ENCODE data around the gene SLC44A3. TPM values are rescaled to one million over a fixed set of nuclear protein-coding genes. Genes with fewer than 3 reads are reported as not detected.

The SLC44A3 gene
- total and polyA plus RNA-seq, 2 of the 13 experiments (the other 11 are each of a cell fraction or from before 2014, with no cell fraction given) = 6.8 to 14.1 TPM

- no peak for TF ChIP-seq ZNF317 (CRISPR knock-in tag; IDR thresholded peaks at IDR 0.05)
- TF ChIP-seq, protein P1, sequence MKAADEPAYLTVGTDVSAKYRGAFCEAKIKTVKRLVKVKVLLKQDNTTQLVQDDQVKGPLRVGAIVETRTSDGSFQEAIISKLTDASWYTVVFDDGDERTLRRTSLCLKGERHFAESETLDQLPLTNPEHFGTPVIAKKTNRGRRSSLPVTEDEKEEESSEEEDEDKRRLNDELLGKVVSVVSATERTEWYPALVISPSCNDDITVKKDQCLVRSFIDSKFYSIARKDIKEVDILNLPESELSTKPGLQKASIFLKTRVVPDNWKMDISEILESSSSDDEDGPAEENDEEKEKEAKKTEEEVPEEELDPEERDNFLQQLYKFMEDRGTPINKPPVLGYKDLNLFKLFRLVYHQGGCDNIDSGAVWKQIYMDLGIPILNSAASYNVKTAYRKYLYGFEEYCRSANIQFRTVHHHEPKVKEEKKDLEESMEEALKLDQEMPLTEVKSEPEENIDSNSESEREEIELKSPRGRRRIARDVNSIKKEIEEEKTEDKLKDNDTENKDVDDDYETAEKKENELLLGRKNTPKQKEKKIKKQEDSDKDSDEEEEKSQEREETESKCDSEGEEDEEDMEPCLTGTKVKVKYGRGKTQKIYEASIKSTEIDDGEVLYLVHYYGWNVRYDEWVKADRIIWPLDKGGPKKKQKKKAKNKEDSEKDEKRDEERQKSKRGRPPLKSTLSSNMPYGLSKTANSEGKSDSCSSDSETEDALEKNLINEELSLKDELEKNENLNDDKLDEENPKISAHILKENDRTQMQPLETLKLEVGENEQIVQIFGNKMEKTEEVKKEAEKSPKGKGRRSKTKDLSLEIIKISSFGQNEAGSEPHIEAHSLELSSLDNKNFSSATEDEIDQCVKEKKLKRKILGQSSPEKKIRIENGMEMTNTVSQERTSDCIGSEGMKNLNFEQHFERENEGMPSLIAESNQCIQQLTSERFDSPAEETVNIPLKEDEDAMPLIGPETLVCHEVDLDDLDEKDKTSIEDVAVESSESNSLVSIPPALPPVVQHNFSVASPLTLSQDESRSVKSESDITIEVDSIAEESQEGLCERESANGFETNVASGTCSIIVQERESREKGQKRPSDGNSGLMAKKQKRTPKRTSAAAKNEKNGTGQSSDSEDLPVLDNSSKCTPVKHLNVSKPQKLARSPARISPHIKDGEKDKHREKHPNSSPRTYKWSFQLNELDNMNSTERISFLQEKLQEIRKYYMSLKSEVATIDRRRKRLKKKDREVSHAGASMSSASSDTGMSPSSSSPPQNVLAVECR (CRISPR knock-in tag; IDR thresholded peaks at IDR 0.05; ENCODE audit: borderline replicate concordance) = peak; percentile 58; the same call in 1 of the 2 replicates
Observed at GRCh38 chr1:94819945-94820746, at the start of gene SLC44A3 (continued).

- in situ Hi-C loops (cut with HindIII; ENCODE audit: extremely low pct_ligation_motif_present, low pct_unique_long_range_greater_than_20kb) = no loop called here
- H3K27me3 ChIP-seq (ENCODE audit: control insufficient read depth in 1 of 2, insufficient read depth in 2 of 2, low read length in 2 of 2) = no peaks in the 10 kb centered on the region
- POLR2A ChIA-PET = no interaction called here
- no TSS peak for BruUV-seq (replicated peaks)
- no peak overlapping the region for H3K4me3 ChIP-seq (replicated peaks in 1 of 3; ENCODE audit: insufficient read depth in 1 of 3, low read depth in 2 of 3, low read length in 3 of 3)
- H3K36me3 ChIP-seq (replicated peaks in 1 of 2; ENCODE audit: control insufficient read depth in 1 of 2, insufficient read depth in 2 of 2, low read length in 2 of 2) = no peaks in the 10 kb centered on the region
- ATAC-seq (no peak), DNase-seq (ENCODE audit: low spot score) (no peak), FAIRE-seq (no peak)
- 87% methylated on average over 5 of the region's 5 CpGs for WGBS (ENCODE audit: low lambda C conversion rate)
- H3K4me2 ChIP-seq (ENCODE audit: low read depth, low read length) = no peak overlapping the region
- H3K4me1 ChIP-seq (ENCODE audit: insufficient read depth, low read length) = peaks cover 17% of the 10 kb centered on the region
- no peaks in the 10 kb centered on the region for H3K79me2 ChIP-seq (ENCODE audit: insufficient read depth, low read length)
- no peak for TF ChIP-seq IRF2 (CRISPR knock-in tag; IDR thresholded peaks at IDR 0.05)
- TF ChIP-seq, protein P2, sequence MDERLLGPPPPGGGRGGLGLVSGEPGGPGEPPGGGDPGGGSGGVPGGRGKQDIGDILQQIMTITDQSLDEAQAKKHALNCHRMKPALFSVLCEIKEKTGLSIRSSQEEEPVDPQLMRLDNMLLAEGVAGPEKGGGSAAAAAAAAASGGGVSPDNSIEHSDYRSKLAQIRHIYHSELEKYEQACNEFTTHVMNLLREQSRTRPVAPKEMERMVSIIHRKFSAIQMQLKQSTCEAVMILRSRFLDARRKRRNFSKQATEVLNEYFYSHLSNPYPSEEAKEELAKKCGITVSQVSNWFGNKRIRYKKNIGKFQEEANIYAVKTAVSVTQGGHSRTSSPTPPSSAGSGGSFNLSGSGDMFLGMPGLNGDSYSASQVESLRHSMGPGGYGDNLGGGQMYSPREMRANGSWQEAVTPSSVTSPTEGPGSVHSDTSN (CRISPR knock-in tag; IDR thresholded peaks at IDR 0.05) = no peak
- H3K9me3 ChIP-seq (ENCODE audit: low read length) = peaks cover 7% of the 10 kb centered on the region; the same call in 1 of the 2 replicates
- H2AFZ ChIP-seq (ENCODE audit: low read length) = no peak overlapping the region
- no peaks in the 10 kb centered on the region for H4K20me1 ChIP-seq (ENCODE audit: insufficient read depth, low read length)
- H3K27ac ChIP-seq (ENCODE audit: extremely low read length, insufficient read depth, low read length) = no peak overlapping the region
- intact Hi-C loops (cut with micrococcal nuclease; ENCODE audit: unreplicated experiment) = no loop called here
- CTCF ChIA-PET (ENCODE audit: low intra/inter-chr PET ratio, low total read pairs) = no interaction called here
- H3K9ac ChIP-seq (ENCODE audit: insufficient read depth, low read depth, low read length) = no peak overlapping the region
Observed at GRCh38 chr1:94772230-94772641, 47.9 kb upstream of the SLC44A3 start.

All from HepG2 (cell line).